Vagina (tissue), 2 donors: Measurements from ENCODE around the gene CAPN12. TPM values are rescaled to one million over a fixed set of nuclear protein-coding genes. Genes with fewer than 3 reads are reported as not detected.
A peak's percentile ranks its signal among the peaks of the same experiment; 100 is the strongest.

Experiments used
- DNase-seq, 2 donors: peaks; one replicate each; pipeline ENCODE4 v3.0.0-alpha.2; 2017; ENCODE audit errors: extremely low spot score in 2 of 2
- H3K27ac ChIP-seq: fragments of 200-600 bp; sonication (generic); one replicate; pipeline ENCODE4 v1.5.1; 2019
- H3K27me3 ChIP-seq: fragments of 200-600 bp; sonication (generic); one replicate; pipeline ENCODE4 v1.5.1; 2019
- H3K36me3 ChIP-seq, 2 donors: fragments of 200-600 bp; sonication (generic); one replicate each; pipeline ENCODE4 v1.5.1; 2017 to 2019
- H3K4me1 ChIP-seq: fragments of 200-600 bp; sonication (generic); one replicate; pipeline ENCODE4 v1.5.1; 2019
- H3K4me3 ChIP-seq, 2 donors: fragments of 200-600 bp; sonication (generic); 1 replicate in 1 of 2; 2 replicates in 1 of 2; pipeline ENCODE4 v1.5.1; 2016 to 2019
- H3K9me3 ChIP-seq: fragments of 200-600 bp; sonication (generic); one replicate; pipeline ENCODE4 v1.5.1; 2019
- POLR2A ChIP-seq, 2 donors: fragments of 450-650 bp; IDR thresholded peaks; one replicate each; pipeline ENCODE4 v1.6.1; 2017; ENCODE audit warnings: antibody characterized with exemption in 2 of 2, mild to moderate bottlenecking in 2 of 2, moderate library complexity in 2 of 2
- POLR2AphosphoS5 ChIP-seq, 2 donors: sonication (generic); formaldehyde crosslinking; IDR thresholded peaks; one replicate each; pipeline ENCODE4 v1.9.0; 2017; ENCODE audit warnings: antibody characterized with exemption in 2 of 2, mild to moderate bottlenecking in 2 of 2, low read depth in 1 of 2; ENCODE audit not compliant: insufficient read depth in 1 of 2
- intact Hi-C: fragments of 100-400 bp; cut with DNase I; formaldehyde crosslinking; loops from one replicate; pipeline ENCODE4 v1.15.1; 2023
- total RNA-seq: library from RNA; depleted of rRNA; stranded (reverse); fragments of >200 nt; gene quantifications from one replicate; pipeline ENCODE4 v1.2.3, GENCODE V29; 2016
- TF ChIP-seq, protein P1 (sequence below), 3 experiments: fragments of 450-650 bp in 2 of 3; fragments of 200-600 bp in 1 of 3; sonication (generic) in 1 of 3; IDR thresholded peaks; one replicate each; pipeline ENCODE4 v1.5.1; 2017 to 2019; ENCODE audit warnings: antibody characterized with exemption in 3 of 3, mild to moderate bottlenecking in 2 of 3, moderate library complexity in 2 of 3

CAPN12 gene
- total RNA-seq, 1 donor from 2014 or later: 9.6 TPM

DNA sequence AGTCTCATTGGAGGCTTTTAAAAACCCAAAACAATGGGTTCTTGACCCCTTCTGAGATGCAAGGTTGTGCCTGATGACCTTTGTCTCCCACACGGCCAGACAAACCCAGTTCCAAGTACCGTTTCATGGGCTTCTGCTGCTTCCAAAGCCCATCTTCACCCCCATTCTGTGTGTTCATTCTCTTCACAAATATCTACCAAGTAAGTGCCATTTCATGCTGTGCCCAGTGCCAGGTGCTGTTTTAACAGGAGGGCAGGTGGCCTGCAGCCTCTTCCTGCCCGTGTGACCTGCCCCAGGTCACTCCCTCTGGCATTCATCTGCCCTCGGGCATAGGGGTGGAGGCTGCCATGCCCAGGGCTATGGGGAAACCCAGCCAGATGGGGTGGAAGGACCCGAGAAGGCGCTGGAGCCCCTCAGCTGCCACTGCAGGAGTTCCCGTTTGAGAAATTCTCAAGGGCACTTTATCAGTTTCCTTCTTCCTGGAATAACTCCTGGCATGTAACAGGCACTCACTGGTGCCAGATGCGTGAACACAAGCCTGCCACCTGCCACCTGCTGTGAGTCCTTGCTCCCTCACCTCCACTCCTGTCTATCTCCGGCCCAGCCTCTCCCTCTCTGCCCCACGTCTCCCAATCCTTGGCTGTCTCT is 12.5 kb downstream of the CAPN12 start:
- Histone ChIP-seq H3K4me1 (peaks cover 41% of the 10 kb centered on the region), H3K27me3 (no peaks in the 10 kb centered on the region), H3K4me3 (no peak overlapping the region), H3K27ac (peak overlapping the region; percentile 69), H3K36me3 (peaks cover 0 to 38% of the 10 kb centered on the region in 2 donors), H3K9me3 (no peaks in the 10 kb centered on the region)
- intact Hi-C loops: no loop called here
- no peak for DNase-seq
- TF ChIP-seq POLR2AphosphoS5 (IDR thresholded peaks at IDR 0.05; ENCODE audit: insufficient read depth in 1 of 2, low read depth in 1 of 2): peak in 1 of 2 donors; percentile 17
- TF ChIP-seq POLR2A (IDR thresholded peaks at IDR 0.05): no peak

DNA sequence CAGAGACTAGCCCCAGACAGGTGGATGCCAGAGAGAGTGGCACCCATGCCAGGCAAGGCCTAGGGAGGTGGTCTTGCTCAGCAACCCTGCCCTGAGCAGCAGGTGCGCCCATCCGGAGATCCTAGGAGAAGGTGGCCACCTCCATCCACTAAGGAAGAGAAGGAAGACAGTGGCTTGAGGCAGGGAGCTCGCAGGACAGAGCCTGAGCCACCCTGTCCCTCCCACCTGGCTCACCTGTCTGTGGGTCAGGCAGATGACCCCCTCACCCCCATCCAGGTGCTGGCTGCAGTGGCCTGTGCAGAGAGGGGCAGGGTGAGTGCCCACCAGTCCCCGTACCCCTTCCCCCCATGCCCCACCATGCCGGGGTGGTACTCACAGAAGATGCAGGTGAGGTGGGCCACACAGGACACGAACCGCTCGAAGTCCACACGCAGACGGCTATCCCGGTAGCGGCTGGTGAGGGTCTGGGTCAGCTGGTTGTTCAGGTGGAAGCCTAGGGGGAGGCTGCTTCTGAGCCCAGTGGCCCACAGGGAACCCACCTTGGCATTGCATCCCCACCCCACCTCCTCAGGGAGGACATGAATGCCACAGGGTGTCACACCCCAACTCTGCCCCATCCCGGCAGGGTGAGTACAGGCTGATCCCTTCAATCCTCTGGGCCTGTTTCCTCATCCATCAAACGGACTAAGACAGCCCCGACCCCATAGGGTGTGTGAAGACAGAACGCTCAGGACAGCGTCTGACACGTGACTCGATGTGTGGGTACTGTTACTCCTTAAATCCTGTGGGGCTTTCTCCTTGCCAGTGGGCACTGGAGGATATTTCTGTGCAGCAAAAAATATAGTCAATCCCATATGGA is 13.3 kb downstream of the CAPN12 start:
- intact Hi-C loops: no loop called here
- no peak for DNase-seq
- no peaks in the 10 kb centered on the region for H3K9me3 ChIP-seq
- peaks cover 0 to 46% of the 10 kb centered on the region in 2 donors for H3K36me3 ChIP-seq
- TF ChIP-seq POLR2A (IDR thresholded peaks at IDR 0.05): no peak
- no peak for TF ChIP-seq POLR2AphosphoS5 (IDR thresholded peaks at IDR 0.05; ENCODE audit: insufficient read depth in 1 of 2, low read depth in 1 of 2)
- TF ChIP-seq, protein P1, sequence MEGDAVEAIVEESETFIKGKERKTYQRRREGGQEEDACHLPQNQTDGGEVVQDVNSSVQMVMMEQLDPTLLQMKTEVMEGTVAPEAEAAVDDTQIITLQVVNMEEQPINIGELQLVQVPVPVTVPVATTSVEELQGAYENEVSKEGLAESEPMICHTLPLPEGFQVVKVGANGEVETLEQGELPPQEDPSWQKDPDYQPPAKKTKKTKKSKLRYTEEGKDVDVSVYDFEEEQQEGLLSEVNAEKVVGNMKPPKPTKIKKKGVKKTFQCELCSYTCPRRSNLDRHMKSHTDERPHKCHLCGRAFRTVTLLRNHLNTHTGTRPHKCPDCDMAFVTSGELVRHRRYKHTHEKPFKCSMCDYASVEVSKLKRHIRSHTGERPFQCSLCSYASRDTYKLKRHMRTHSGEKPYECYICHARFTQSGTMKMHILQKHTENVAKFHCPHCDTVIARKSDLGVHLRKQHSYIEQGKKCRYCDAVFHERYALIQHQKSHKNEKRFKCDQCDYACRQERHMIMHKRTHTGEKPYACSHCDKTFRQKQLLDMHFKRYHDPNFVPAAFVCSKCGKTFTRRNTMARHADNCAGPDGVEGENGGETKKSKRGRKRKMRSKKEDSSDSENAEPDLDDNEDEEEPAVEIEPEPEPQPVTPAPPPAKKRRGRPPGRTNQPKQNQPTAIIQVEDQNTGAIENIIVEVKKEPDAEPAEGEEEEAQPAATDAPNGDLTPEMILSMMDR (IDR thresholded peaks at IDR 0.05): no peak
- no peak overlapping the region for H3K4me3 ChIP-seq
- H3K27me3 ChIP-seq: no peaks in the 10 kb centered on the region
- peak overlapping the region; percentile 7 for H3K27ac ChIP-seq
- peaks cover 33% of the 10 kb centered on the region for H3K4me1 ChIP-seq

DNA sequence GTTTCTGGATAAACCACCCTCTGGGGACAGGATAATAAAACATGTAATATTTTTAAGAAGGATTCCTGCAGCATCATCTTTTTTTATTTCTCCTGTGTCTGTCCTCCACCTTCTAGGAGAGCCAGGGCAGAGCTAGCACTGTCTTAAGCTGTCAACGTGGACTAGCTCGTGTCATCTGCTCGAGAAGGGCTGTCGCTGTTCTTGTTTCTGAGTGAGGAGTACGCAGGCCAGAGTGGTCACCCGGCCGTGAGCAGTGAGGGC is 13.9 kb downstream of the CAPN12 start:
- no peak overlapping the region for H3K4me3 ChIP-seq
- DNase-seq: no peak
- TF ChIP-seq POLR2AphosphoS5 (IDR thresholded peaks at IDR 0.05; ENCODE audit: insufficient read depth in 1 of 2, low read depth in 1 of 2): no peak
- TF ChIP-seq, protein P1 (IDR thresholded peaks at IDR 0.05): no peak
- H3K9me3 ChIP-seq: no peaks in the 10 kb centered on the region
- H3K4me1 ChIP-seq: peaks cover 33% of the 10 kb centered on the region
- H3K36me3 ChIP-seq: peaks cover 0 to 51% of the 10 kb centered on the region in 2 donors
- intact Hi-C loops: no loop called here
- H3K27me3 ChIP-seq: no peaks in the 10 kb centered on the region
- peak overlapping the region; percentile 7 for H3K27ac ChIP-seq

DNA sequence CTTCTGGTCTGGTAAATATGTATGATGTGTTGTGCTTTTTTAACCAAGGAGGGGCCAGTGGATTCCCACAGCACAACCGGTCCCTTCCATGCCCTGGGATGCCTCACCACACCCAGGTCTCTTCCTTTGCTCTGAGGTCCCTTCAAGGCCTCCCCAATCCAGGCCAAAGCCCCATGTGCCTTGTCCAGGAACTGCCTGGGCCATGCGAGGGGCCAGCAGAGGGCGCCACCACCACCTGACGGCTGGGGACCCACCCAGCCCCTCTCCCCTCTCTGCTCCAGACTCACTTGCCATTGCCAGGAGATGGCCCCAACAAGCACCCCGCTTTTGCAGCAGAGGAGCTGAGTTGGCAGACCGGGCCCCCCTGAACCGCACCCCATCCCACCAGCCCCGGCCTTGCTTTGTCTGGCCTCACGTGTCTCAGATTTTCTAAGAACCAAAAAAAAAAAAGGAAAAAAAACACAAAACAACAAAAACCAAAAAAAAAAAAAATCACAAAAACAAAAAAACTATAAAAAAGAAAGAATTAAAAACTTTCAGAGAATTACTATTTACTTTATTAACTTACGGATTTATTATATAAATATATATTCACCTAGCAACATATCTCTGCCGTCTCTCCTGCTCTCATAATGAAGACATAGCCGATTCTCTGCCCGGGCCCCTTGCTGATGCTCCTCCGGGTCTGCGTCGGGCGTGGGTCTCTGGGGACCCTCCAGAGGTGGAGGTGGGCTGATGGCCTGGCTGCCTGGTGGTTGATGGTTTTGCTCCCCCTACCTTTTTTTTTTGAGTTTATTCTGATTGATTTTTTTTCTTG is 14.4 kb downstream of the CAPN12 start:
- intact Hi-C loops: no loop called here
- peaks cover 27% of the 10 kb centered on the region for H3K4me1 ChIP-seq
- TF ChIP-seq POLR2AphosphoS5 (IDR thresholded peaks at IDR 0.05; ENCODE audit: insufficient read depth in 1 of 2, low read depth in 1 of 2) (peak in 1 of 2 donors; percentile 19), POLR2A (IDR thresholded peaks at IDR 0.05) (no peak)
- TF ChIP-seq, protein P1 (IDR thresholded peaks at IDR 0.05): peak; percentile 45 to 76 (median 70)
- H3K27ac ChIP-seq: peak overlapping the region; percentile 27
- no peaks in the 10 kb centered on the region for H3K27me3 ChIP-seq
- peaks cover 0 to 57% of the 10 kb centered on the region in 2 donors for H3K36me3 ChIP-seq
- no peaks in the 10 kb centered on the region for H3K9me3 ChIP-seq
- no peak overlapping the region for H3K4me3 ChIP-seq
- no peak for DNase-seq

DNA sequence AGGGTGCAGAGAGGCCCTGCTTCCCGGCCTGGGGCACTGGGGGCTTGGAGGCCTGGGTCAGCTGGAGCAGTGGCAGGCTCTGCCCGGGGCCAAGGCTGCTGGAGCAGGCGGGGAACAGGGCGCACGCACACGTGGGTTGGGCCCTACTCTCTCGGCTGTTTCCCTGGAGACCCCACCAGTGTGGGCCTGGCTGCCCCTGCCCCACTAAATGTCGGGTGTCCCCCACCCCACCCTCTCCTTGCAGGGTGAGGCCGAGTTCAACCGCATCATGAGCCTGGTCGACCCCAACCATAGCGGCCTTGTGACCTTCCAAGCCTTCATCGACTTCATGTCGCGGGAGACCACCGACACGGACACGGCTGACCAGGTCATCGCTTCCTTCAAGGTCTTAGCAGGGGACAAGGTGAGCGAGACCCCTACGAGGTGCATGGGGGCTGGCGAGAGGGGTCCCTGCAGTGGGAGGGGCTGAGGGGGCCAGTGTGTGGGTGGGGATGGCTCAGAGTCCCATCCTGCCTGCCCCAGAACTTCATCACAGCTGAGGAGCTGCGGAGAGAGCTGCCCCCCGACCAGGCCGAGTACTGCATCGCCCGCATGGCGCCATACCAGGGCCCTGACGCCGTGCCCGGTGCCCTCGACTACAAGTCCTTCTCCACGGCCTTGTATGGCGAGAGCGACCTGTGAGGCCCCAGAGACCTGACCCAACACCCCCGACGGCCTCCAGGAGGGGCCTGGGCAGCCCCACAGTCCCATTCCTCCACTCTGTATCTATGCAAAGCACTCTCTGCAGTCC is 15.3 kb downstream of the CAPN12 start:
- Histone ChIP-seq H3K27ac (peak overlapping the region; percentile 53), H3K9me3 (no peaks in the 10 kb centered on the region), H3K4me1 (peaks cover 19% of the 10 kb centered on the region), H3K4me3 (no peak overlapping the region), H3K27me3 (no peaks in the 10 kb centered on the region), H3K36me3 (peaks cover 0 to 66% of the 10 kb centered on the region in 2 donors)
- intact Hi-C loops: no loop called here
- no peak for TF ChIP-seq POLR2A (IDR thresholded peaks at IDR 0.05)
- no peak for TF ChIP-seq POLR2AphosphoS5 (IDR thresholded peaks at IDR 0.05; ENCODE audit: insufficient read depth in 1 of 2, low read depth in 1 of 2)
- TF ChIP-seq, protein P1 (IDR thresholded peaks at IDR 0.05): no peak
- no peak for DNase-seq
